NCI-H526 treated with DMSO at 0.1 percent for 48 hours (cell line): Measurements from ENCODE around the gene CCDC88C.
A peak's percentile ranks its signal among the peaks of the same experiment; 100 is the strongest.

Experiments used
- DNase-seq: peaks from one replicate; lab custom pipeline; 2025; lab: John Stamatoyannopoulos, UW

Gene CCDC88C

GRCh38 chr14:91366749-91367148, 50.9 kb downstream of the CCDC88C start:
- DNase-seq = no peak

GRCh38 chr14:91365552-91365951, 52.1 kb downstream of the CCDC88C start:
- no peak for DNase-seq

GRCh38 chr14:91364524-91365270, 52.9 kb downstream of the CCDC88C start:
- DNase-seq = no peak

GRCh38 chr14:91363776-91364523, 53.7 kb downstream of the CCDC88C start:
- no peak for DNase-seq

- no peak for DNase-seq
Measured at GRCh38 chr14:91361233-91361811, 56.3 kb downstream of the CCDC88C start.

GRCh38 chr14:91360490-91361232, 57.0 kb downstream of the CCDC88C start:
- DNase-seq = no peak

- no peak for DNase-seq
Measured at GRCh38 chr14:91358654-91359220, 58.9 kb downstream of the CCDC88C start.

- no peak for DNase-seq
Measured at GRCh38 chr14:91358025-91358319, 59.6 kb downstream of the CCDC88C start.

GRCh38 chr14:91357272-91358024, 60.2 kb downstream of the CCDC88C start:
- DNase-seq = no peak

- peak; percentile 41 for DNase-seq
Measured at GRCh38 chr14:91356181-91356763, 61.3 kb downstream of the CCDC88C start.

GRCh38 chr14:91354979-91355685, 62.5 kb downstream of the CCDC88C start:
- no peak for DNase-seq

- DNase-seq = no peak
Measured at GRCh38 chr14:91354221-91354916, 63.3 kb downstream of the CCDC88C start.

- DNase-seq = no peak
Measured at GRCh38 chr14:91352728-91353692, 64.6 kb downstream of the CCDC88C start.

GRCh38 chr14:91352053-91352452, 65.6 kb downstream of the CCDC88C start:
- DNase-seq = no peak

GRCh38 chr14:91351512-91351862, 66.1 kb downstream of the CCDC88C start:
- no peak for DNase-seq

GRCh38 chr14:91350813-91351511, 66.7 kb downstream of the CCDC88C start:
- no peak for DNase-seq

GRCh38 chr14:91350483-91350812, 67.2 kb downstream of the CCDC88C start:
- DNase-seq = no peak

GRCh38 chr14:91349481-91350074, 68.0 kb downstream of the CCDC88C start:
- no peak for DNase-seq
